ENCODE results near the gene FBXW4. TPM values are rescaled to one million over a fixed set of nuclear protein-coding genes. Genes with fewer than 3 reads are reported as not detected.

FBXW4 gene
- polyA plus RNA-seq, 2 of the 4 experiments (the other 2 are of a cell fraction): 24.0 to 41.1 TPM

DNA sequence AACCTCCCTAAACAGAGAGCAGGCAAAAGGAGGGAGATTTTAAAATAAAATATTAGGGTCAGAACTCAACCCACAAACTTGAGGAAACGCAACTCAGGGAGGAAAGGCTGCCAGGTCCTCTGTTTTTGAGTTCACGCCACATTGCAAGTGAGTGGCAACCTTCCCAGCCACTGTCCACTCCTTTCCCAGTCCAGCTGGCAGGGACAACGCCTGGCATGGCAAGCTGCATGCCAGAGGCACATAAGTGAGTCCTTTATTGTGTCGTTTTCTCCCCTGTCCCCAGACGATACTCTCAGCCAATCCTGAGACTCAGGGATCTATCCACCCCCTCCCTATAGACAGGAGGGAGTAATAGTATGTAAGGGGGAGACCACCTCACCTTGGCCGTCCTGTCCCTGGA, 22.4 kb downstream of the FBXW4 start (continued):
- no peak for TF ChIP-seq FOXS1 (CRISPR knock-in tag; IDR thresholded peaks at IDR 0.05)
- TF ChIP-seq GATA3 (IDR thresholded peaks at IDR 0.05; ENCODE audit: borderline replicate concordance): no peak
- TF ChIP-seq BHLHE40 (IDR thresholded peaks at IDR 0.05; ENCODE audit: low read depth, low read length): no peak
- TF ChIP-seq, protein P1, sequence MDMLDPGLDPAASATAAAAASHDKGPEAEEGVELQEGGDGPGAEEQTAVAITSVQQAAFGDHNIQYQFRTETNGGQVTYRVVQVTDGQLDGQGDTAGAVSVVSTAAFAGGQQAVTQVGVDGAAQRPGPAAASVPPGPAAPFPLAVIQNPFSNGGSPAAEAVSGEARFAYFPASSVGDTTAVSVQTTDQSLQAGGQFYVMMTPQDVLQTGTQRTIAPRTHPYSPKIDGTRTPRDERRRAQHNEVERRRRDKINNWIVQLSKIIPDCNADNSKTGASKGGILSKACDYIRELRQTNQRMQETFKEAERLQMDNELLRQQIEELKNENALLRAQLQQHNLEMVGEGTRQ (IDR thresholded peaks at IDR 0.05): no peak

DNA sequence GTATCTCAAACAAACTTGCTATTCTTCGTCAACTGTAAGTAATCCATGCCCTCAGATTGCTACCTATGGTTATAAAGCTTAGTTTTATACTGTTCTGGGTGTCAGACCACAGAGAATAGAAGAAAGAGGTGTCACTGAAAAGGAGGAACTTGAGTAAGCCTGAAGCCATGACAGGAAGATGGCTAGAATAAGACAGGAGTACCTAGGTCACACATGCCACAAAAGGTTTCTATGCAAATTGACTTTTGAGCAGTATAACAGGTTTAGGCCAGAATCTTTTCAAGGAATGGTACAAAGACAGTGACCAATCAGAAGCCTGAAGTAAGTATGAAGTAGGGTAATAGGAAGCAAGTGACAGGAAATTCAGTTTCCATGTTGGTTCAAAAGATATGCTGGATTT, 23.5 kb downstream of the FBXW4 start:
- ChIA-PET CTCF (interaction anchor here (1.6 kb wide), 1 partner anchor 110 kb away, joined by 4 read pairs; no protein-coding TSS in a partner anchor), POLR2A (no interaction called here)
- TF ChIP-seq JUN (IDR thresholded peaks at IDR 0.05) (no peak), HOXB13 (CRISPR knock-in tag; IDR thresholded peaks at IDR 0.05; ENCODE audit: low read depth) (no peak), RNF2 (IDR thresholded peaks at IDR 0.05; ENCODE audit: borderline replicate concordance, low read depth) (no peak), CHD2 (IDR thresholded peaks at IDR 0.05; ENCODE audit: low read length, partially characterized antibody) (no peak), HEYL (CRISPR knock-in tag; IDR thresholded peaks at IDR 0.05) (no peak), CBX2 (IDR thresholded peaks at IDR 0.05; ENCODE audit: borderline replicate concordance, low read depth) (no peak), KDM5A (IDR thresholded peaks at IDR 0.05) (no peak), KDM1A (IDR thresholded peaks at IDR 0.05; ENCODE audit: low read depth) (no peak), FOXS1 (CRISPR knock-in tag; IDR thresholded peaks at IDR 0.05) (no peak), POLR2AphosphoS2 (conservative IDR thresholded peaks at IDR 0.05; ENCODE audit: low read length) (no peak), ZFP36 (IDR thresholded peaks at IDR 0.05; ENCODE audit: borderline replicate concordance, partially characterized antibody) (no peak), RCOR1 (IDR thresholded peaks at IDR 0.05; ENCODE audit: low read depth, low read length) (no peak)
- TF ChIP-seq, protein P2, sequence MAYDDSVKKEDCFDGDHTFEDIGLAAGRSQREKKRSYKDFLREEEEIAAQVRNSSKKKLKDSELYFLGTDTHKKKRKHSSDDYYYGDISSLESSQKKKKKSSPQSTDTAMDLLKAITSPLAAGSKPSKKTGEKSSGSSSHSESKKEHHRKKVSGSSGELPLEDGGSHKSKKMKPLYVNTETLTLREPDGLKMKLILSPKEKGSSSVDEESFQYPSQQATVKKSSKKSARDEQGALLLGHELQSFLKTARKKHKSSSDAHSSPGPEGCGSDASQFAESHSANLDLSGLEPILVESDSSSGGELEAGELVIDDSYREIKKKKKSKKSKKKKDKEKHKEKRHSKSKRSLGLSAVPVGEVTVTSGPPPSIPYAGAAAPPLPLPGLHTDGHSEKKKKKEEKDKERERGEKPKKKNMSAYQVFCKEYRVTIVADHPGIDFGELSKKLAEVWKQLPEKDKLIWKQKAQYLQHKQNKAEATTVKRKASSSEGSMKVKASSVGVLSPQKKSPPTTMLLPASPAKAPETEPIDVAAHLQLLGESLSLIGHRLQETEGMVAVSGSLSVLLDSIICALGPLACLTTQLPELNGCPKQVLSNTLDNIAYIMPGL (CRISPR knock-in tag; IDR thresholded peaks at IDR 0.05; ENCODE audit: borderline replicate concordance): no peak
- TF ChIP-seq, protein P3, sequence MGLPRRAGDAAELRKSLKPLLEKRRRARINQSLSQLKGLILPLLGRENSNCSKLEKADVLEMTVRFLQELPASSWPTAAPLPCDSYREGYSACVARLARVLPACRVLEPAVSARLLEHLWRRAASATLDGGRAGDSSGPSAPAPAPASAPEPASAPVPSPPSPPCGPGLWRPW (IDR thresholded peaks at IDR 0.05): no peak
- TF ChIP-seq, protein P4, sequence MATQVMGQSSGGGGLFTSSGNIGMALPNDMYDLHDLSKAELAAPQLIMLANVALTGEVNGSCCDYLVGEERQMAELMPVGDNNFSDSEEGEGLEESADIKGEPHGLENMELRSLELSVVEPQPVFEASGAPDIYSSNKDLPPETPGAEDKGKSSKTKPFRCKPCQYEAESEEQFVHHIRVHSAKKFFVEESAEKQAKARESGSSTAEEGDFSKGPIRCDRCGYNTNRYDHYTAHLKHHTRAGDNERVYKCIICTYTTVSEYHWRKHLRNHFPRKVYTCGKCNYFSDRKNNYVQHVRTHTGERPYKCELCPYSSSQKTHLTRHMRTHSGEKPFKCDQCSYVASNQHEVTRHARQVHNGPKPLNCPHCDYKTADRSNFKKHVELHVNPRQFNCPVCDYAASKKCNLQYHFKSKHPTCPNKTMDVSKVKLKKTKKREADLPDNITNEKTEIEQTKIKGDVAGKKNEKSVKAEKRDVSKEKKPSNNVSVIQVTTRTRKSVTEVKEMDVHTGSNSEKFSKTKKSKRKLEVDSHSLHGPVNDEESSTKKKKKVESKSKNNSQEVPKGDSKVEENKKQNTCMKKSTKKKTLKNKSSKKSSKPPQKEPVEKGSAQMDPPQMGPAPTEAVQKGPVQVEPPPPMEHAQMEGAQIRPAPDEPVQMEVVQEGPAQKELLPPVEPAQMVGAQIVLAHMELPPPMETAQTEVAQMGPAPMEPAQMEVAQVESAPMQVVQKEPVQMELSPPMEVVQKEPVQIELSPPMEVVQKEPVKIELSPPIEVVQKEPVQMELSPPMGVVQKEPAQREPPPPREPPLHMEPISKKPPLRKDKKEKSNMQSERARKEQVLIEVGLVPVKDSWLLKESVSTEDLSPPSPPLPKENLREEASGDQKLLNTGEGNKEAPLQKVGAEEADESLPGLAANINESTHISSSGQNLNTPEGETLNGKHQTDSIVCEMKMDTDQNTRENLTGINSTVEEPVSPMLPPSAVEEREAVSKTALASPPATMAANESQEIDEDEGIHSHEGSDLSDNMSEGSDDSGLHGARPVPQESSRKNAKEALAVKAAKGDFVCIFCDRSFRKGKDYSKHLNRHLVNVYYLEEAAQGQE (IDR thresholded peaks at IDR 0.05): no peak
- TF ChIP-seq, protein P5, sequence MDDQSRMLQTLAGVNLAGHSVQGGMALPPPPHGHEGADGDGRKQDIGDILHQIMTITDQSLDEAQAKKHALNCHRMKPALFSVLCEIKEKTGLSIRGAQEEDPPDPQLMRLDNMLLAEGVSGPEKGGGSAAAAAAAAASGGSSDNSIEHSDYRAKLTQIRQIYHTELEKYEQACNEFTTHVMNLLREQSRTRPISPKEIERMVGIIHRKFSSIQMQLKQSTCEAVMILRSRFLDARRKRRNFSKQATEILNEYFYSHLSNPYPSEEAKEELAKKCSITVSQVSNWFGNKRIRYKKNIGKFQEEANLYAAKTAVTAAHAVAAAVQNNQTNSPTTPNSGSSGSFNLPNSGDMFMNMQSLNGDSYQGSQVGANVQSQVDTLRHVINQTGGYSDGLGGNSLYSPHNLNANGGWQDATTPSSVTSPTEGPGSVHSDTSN (IDR thresholded peaks at IDR 0.05): no peak
- Histone ChIP-seq H3K4me1 (no peaks in the 10 kb centered on the region), H3K4me2 (no peak overlapping the region), H3K4me3 (no peak overlapping the region), H3K27ac (no peak overlapping the region), H3K9me3 (no peaks in the 10 kb centered on the region)
- DNase-seq (ENCODE audit: low read depth in 1 of 2, low spot score in 1 of 2): no peak
- 88% methylated on average over 1 of the region's 1 CpG for WGBS (ENCODE audit: missing lambda C conversion rate)
- no peak for FAIRE-seq
- ATAC-seq: no peak
